Fibroblast of the aortic adventitia (primary cell): Measurements from ENCODE around the gene ATXN1. TPM values are rescaled to one million over a fixed set of nuclear protein-coding genes. Genes with fewer than 3 reads are reported as not detected.
A peak's percentile ranks its signal among the peaks of the same experiment; 100 is the strongest.

Experiments used
- DNase-seq: peaks from one replicate; pipeline ENCODE4 v3.0.0-alpha.2; 2010; ENCODE audit warnings: low read depth
- H3K4me3 ChIP-seq: 2 replicates; pipeline ENCODE4 v1.5.1; 2011; ENCODE audit warnings: low read depth, mild to moderate bottlenecking, control low read depth, low read length, moderate library complexity
- CTCF ChIP-seq: IDR thresholded peaks from 2 replicates; pipeline ENCODE4 v1.5.1; 2011; ENCODE audit warnings: mild to moderate bottlenecking, low read length, control low read depth, inconsistent platforms; ENCODE audit not compliant: insufficient read depth
- total RNA-seq: library from RNA; depleted of rRNA; stranded (reverse); fragments of >200 nt; gene quantifications from 2 replicates; pipeline ENCODE4 v1.2.3, GENCODE V29; 2012; ENCODE audit warnings: low replicate concordance

The ATXN1 gene
- total RNA-seq, 1 donor, result 39.3 TPM

GRCh38 chr6:16450285-16450684 lies 311.0 kb downstream of the ATXN1 start:
- TF ChIP-seq CTCF, result no peak
- H3K4me3 ChIP-seq, result no peak overlapping the region

GRCh38 chr6:16446273-16446672 lies 315.0 kb downstream of the ATXN1 start:
- DNase-seq, result peak; percentile 63
- no peak overlapping the region for H3K4me3 ChIP-seq

More at GRCh38 chr6:16450285-16450684, 311.0 kb downstream of the ATXN1 start:
- DNase-seq, result peak; percentile 93

GRCh38 chr6:16442031-16442430 lies 319.2 kb downstream of the ATXN1 start:
- DNase-seq, result peak; percentile 15
- H3K4me3 ChIP-seq, result no peak overlapping the region
- no peak for TF ChIP-seq CTCF

More at GRCh38 chr6:16446273-16446672, 315.0 kb downstream of the ATXN1 start:
- no peak for TF ChIP-seq CTCF

GRCh38 chr6:16441262-16441661 lies 320.0 kb downstream of the ATXN1 start:
- TF ChIP-seq CTCF, result no peak
- DNase-seq, result peak; percentile 26
- H3K4me3 ChIP-seq, result no peak overlapping the region

- no peak for DNase-seq
- no peak overlapping the region for H3K4me3 ChIP-seq
Measured at GRCh38 chr6:16440636-16441212, 320.5 kb downstream of the ATXN1 start.

GRCh38 chr6:16438718-16439591 lies 322.3 kb downstream of the ATXN1 start:
- no peak overlapping the region for H3K4me3 ChIP-seq
- TF ChIP-seq CTCF, result no peak
- DNase-seq, result peak; percentile 82

More at GRCh38 chr6:16440636-16441212, 320.5 kb downstream of the ATXN1 start:
- TF ChIP-seq CTCF, result no peak
